Left ventricle myocardium inferior (tissue), 1 donor: ENCODE results near the gene AICDA. TPM values are rescaled to one million over a fixed set of nuclear protein-coding genes. Genes with fewer than 3 reads are reported as not detected.
"Not testable (repeated sequence)": the region's sequence is repeated elsewhere in the genome, so short reads cannot be mapped to it uniquely, and the experiment has no call there.

ENCODE experiments used
- DNase-seq: peaks from one replicate; pipeline ENCODE4 v3.0.0-alpha.2; 2020
- H3K27ac ChIP-seq: fragments of 200-600 bp; replicated peaks from 2 replicates; pipeline ENCODE4 v1.8.0; 2021
- H3K27me3 ChIP-seq: fragments of 200-600 bp; 2 replicates; pipeline ENCODE4 v1.8.0; 2021; ENCODE audit warnings: low read depth
- H3K36me3 ChIP-seq: fragments of 200-600 bp; 2 replicates; pipeline ENCODE4 v1.8.0; 2021
- H3K4me1 ChIP-seq: fragments of 200-600 bp; 2 replicates; pipeline ENCODE4 v1.8.0; 2021
- H3K4me3 ChIP-seq: fragments of 200-600 bp; 2 replicates; pipeline ENCODE4 v1.8.0; 2021; ENCODE audit warnings: mild to moderate bottlenecking, moderate library complexity
- H3K9me3 ChIP-seq: fragments of 200-600 bp; replicated peaks from 2 replicates; pipeline ENCODE4 v1.8.0; 2021
- intact Hi-C: fragments of 100-400 bp; cut with micrococcal nuclease; formaldehyde crosslinking; loops from one replicate; pipeline ENCODE4 v1.11.0; 2022
- total RNA-seq: library from RNA; stranded (reverse); fragmentation: NEBNext Ultra II Directional; extraction: Animal tissue kit (Norgen Biotek cat#: 25700); gene quantifications from one replicate; pipeline ENCODE4 v1.2.1, GENCODE V29; 2021
- TF ChIP-seq, protein P1 (sequence below): fragments of 200-600 bp; IDR thresholded peaks from 2 replicates; pipeline ENCODE4 v1.8.0; 2021; ENCODE audit warnings: antibody characterized with exemption, mild to moderate bottlenecking, borderline replicate concordance
- donor health status: DM: no; HTN: yes; CAD: no; lungs with severe emphysema.

AICDA gene
- total RNA-seq, 1 donor from 2014 or later: not detected

- no peak for DNase-seq
- Histone ChIP-seq H3K36me3 (no peaks in the 10 kb centered on the region), H3K4me3 (no peak overlapping the region), H3K27me3 (no peaks in the 10 kb centered on the region), H3K9me3 (no peaks in the 10 kb centered on the region), H3K27ac (no peak overlapping the region), H3K4me1 (no peaks in the 10 kb centered on the region)
- TF ChIP-seq, protein P1, sequence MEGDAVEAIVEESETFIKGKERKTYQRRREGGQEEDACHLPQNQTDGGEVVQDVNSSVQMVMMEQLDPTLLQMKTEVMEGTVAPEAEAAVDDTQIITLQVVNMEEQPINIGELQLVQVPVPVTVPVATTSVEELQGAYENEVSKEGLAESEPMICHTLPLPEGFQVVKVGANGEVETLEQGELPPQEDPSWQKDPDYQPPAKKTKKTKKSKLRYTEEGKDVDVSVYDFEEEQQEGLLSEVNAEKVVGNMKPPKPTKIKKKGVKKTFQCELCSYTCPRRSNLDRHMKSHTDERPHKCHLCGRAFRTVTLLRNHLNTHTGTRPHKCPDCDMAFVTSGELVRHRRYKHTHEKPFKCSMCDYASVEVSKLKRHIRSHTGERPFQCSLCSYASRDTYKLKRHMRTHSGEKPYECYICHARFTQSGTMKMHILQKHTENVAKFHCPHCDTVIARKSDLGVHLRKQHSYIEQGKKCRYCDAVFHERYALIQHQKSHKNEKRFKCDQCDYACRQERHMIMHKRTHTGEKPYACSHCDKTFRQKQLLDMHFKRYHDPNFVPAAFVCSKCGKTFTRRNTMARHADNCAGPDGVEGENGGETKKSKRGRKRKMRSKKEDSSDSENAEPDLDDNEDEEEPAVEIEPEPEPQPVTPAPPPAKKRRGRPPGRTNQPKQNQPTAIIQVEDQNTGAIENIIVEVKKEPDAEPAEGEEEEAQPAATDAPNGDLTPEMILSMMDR: no peak
- intact Hi-C loops: no loop called here
These were observed 18.6 kb downstream of the AICDA start for GRCh38 chr12:8594072-8594471.

DNA sequence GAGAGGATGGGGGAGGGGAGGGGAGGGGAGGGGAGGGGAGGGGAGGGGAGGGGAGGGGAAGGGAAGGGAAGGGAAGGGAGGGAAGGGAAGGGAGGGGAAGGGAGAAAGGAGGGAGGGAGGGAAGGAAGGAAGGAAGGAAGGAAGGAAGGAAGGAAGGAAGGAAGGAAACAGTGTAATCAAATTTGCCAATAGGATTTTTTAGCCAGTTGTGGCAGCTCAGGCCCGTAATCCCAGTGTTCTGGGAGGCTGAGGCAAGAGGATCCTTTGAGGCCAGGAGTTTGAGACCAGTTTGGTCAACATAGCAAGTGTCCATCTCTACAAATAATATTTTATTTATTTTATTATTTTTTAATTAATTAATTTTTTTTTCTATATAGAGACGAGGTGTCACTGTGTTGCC is 19.4 kb downstream of the AICDA start:
- Histone ChIP-seq H3K27me3 (no peaks in the 10 kb centered on the region), H3K27ac (no peak overlapping the region), H3K9me3 (no peaks in the 10 kb centered on the region), H3K4me1 (no peaks in the 10 kb centered on the region), H3K4me3 (no peak overlapping the region), H3K36me3 (no peaks in the 10 kb centered on the region)
- intact Hi-C loops: no loop called here
- TF ChIP-seq, protein P1: no peak
- DNase-seq: no peak

DNA sequence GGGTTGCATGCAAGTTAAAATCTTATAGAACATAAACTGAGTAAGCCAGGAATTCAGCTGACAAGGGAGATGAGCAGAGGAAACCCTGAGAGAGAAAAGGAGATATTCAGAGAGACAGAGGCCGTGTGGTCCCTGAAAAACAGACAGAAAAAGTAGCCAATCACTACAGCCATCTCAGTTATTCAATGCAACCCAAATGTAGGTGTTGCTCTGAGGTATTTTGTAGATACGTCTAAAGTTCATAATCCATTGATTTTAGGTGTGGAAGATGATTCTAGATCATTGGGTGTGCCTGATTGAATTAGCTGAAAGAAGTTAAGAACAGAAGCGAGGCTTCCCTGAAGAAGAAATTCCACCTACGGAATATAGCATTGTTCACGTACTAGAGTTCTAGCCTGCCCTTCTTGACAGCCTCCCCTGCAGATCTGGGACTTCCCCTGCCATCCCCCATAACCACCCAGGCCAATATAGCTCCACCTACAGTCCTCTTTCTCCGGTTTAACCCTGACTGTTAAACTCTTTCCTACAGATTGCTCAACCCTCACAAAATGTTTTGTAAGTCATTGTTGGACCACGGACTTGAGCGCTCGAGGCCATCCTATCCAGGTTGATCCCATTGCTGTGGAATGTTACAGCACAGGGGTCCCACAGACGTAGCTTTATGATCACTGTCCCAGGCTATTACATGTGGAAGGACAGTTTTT is 21.7 kb downstream of the AICDA start:
- no peaks in the 10 kb centered on the region for H3K36me3 ChIP-seq
- no peaks in the 10 kb centered on the region for H3K4me1 ChIP-seq
- TF ChIP-seq, protein P1: no peak
- DNase-seq: no peak
- H3K27ac ChIP-seq: no peak overlapping the region
- H3K4me3 ChIP-seq: no peak overlapping the region
- H3K9me3 ChIP-seq: no peaks in the 10 kb centered on the region
- intact Hi-C loops: no loop called here
- H3K27me3 ChIP-seq: no peaks in the 10 kb centered on the region

DNA sequence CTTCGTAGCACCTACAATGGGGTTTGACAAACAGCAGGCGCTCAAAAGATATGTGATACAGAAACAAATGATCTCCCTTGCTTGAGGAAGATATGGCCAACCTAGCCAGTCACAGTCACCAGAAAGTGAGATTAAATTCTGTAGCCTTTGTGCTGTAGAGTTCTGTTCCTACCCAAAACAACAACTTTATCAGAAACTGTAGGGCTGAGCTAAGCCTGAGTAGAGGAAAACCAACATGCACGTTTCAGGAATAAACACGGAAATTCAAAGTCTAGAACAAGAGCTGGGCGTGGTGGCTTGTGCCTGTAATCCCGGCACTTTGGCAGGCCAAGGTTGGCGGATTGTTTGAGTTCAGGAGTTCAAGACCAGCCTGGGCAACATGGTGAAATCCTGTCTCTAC is 23.0 kb downstream of the AICDA start:
- TF ChIP-seq, protein P1: no peak
- intact Hi-C loops: no loop called here
- DNase-seq: no peak
- Histone ChIP-seq H3K36me3 (no peaks in the 10 kb centered on the region), H3K9me3 (no peaks in the 10 kb centered on the region), H3K4me1 (no peaks in the 10 kb centered on the region), H3K27ac (no peak overlapping the region), H3K4me3 (no peak overlapping the region), H3K27me3 (no peaks in the 10 kb centered on the region)

GRCh38 chr12:8584478-8584877 is 28.2 kb downstream of the AICDA start:
- H3K4me1 ChIP-seq, H3K4me3 ChIP-seq, H3K36me3 ChIP-seq, H3K9me3 ChIP-seq, H3K27ac ChIP-seq, DNase-seq, intact Hi-C loops, H3K27me3 ChIP-seq: not testable (repeated sequence)

GRCh38 chr12:8584004-8584403 is 28.7 kb downstream of the AICDA start:
- DNase-seq: no peak
- H3K27me3 ChIP-seq: no peaks in the 10 kb centered on the region
- H3K36me3 ChIP-seq: no peaks in the 10 kb centered on the region
- intact Hi-C loops: no loop called here
- H3K4me3 ChIP-seq: no peak overlapping the region
- TF ChIP-seq, protein P1: no peak
- H3K4me1 ChIP-seq: no peaks in the 10 kb centered on the region
- no peaks in the 10 kb centered on the region for H3K9me3 ChIP-seq
- H3K27ac ChIP-seq: no peak overlapping the region
